ENCODE measurements around the gene THYN1.

THYN1 gene

DNA sequence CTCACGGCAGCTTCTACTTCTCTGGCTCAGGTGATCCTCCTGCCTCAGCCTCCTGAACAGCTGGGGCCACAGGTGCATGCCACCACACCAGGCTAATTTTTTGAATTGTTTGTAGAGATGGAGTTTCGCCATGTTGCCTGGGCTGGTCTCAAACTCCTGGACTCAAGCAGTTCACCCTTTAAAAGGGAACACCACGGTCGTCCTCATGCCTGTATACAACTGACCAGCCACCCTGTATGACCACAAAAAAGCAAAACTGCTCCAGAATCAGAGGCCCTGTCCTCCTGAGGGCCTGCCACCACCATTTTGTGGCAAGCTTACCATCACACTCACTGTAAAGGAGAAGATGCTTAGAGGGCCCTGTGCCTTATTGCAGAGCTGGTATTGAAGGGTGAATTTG, 25.2 kb upstream of the THYN1 start:
- TF ChIP-seq, protein P1, sequence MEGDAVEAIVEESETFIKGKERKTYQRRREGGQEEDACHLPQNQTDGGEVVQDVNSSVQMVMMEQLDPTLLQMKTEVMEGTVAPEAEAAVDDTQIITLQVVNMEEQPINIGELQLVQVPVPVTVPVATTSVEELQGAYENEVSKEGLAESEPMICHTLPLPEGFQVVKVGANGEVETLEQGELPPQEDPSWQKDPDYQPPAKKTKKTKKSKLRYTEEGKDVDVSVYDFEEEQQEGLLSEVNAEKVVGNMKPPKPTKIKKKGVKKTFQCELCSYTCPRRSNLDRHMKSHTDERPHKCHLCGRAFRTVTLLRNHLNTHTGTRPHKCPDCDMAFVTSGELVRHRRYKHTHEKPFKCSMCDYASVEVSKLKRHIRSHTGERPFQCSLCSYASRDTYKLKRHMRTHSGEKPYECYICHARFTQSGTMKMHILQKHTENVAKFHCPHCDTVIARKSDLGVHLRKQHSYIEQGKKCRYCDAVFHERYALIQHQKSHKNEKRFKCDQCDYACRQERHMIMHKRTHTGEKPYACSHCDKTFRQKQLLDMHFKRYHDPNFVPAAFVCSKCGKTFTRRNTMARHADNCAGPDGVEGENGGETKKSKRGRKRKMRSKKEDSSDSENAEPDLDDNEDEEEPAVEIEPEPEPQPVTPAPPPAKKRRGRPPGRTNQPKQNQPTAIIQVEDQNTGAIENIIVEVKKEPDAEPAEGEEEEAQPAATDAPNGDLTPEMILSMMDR (IDR thresholded peaks at IDR 0.05; ENCODE audit: insufficient read depth, missing control alignments), result no peak

DNA sequence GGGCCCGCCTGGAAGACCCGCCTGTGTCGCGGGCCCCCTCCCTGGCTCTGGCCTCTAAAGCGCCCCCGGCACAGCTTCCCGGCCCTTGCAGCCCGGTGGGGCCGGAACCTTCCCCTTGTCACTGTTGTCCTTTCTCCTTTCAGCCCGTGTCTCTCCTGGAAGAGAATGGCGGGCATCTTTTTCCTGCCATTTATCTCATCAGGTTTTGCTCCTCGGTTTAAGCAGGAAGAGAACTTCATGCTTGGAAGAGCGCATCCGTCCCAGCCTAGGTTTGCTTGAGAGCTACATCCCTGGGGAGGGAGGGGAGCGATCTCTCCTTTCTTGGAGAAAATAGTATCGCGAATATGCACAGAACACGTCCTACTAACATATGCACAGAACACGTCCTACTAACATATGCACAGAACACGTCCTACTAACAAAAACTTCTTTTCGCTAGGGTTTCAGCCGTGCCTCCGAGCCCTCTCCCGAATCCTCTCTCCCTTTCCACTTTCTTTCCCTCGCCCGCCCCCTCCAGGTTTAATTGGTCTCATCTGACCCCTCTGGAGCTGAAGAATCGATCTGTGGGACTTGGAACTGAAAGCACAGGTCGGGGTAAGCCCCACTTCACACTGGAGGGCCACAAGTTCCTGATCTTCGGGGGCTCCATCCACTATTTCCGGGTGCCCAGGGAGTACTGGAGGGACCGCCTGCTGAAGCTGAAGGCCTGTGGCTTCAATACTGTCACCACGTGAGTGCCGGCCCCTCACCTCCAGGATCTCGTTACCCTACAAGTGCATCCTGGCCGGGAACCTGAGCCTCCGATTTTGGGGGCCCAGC, 24.2 kb upstream of the THYN1 start:
- TF ChIP-seq, protein P1 (IDR thresholded peaks at IDR 0.05; ENCODE audit: insufficient read depth, missing control alignments), result no peak
- FAIRE-seq (no peak), DNase-seq (ENCODE audit: insufficient read length, low spot score) (no peak)

More for the DNA sequence above, 25.2 kb upstream of the THYN1 start:
- FAIRE-seq (no peak), DNase-seq (ENCODE audit: insufficient read length, low spot score) (no peak)

DNA sequence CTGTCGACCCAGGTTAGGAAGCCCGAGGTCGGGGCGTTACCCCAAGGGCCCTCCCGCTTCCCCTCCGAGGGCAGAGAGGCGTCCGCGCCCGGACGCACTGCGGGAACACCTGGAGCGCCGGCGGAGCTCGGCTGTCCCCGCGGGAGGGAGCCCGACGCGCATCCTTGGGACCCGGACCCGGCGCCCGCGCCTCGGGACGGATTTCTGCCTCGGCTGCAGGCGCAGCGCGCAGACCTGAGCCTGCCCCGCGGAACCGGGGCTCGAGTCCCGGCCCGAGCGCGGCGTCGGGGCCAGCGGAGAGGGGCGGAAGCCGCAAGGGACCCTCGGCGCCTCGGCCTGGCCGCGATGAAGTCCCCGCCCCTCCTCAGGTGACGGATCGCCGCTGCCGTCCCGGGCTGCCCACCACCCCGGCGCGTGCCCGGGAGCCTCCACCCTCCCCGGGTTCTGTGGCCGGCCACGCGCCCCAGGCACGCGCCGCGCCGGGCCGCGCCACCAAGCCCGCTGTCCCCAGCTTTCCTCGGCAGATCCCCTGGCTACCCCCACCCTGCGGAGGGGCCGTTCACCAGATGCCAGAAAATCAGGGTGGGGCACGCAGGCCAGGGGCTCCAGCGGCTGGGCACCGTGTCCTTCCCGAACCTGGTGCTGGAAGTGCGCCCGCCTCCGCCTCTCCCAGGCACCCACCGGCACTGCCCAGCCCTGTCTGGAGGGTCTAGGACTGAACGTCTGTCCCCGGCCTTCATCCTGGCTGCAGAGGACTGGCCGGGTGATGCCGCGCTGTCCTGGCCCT, 23.4 kb upstream of the THYN1 start:
- no peak for FAIRE-seq
- TF ChIP-seq, protein P1 (IDR thresholded peaks at IDR 0.05; ENCODE audit: insufficient read depth, missing control alignments), result no peak
- DNase-seq (ENCODE audit: insufficient read length, low spot score), result no peak

DNA sequence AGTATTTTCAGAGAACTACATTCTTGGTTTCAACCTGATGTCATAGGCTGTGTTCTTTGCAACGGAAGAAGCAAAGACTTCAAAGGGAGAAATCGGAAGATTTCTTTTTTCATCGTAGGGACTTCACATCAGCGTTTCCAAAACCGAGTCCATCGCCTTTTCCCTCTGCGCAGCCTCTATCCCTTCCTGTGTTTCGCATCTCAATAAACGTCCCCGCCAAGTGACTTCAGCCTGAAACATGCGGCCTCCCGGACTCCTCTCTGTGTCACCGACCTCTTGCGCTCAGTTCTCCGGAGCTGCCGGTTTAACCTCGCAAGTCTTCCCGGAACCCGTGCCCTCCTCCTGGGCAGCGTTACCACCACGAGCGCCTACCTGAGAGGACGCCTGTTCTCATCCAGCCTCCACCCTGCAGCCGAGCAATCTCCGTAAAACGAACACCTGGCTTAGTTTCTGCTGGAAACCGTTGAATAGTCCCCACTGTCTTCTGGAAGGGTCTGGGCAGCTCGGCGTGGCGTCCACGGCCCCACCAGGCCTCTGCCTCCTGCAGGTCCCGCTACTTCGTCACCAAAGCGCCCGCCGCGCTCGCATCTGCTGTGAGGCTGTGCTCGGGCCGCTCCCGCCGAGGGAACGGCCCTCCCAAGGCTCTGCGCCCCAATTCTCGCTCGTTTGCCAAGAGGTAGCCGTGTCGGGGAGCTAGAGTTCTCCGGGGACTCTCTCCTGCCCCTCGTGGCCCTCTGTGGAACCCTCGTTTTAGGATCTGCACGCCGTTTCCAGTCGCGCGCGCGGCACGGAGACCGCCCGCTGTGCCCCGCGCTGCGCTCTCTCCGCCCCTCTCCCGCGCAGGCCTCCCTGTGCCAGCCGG, 22.6 kb upstream of the THYN1 start, which contains the start of gene GLB1L3:
GLB1L3 (plus strand) TSS at position 846 of the 862 bp plus-strand sequence. CDS start 362 bp downstream, outside the sequence.
- FAIRE-seq, result no peak
- TF ChIP-seq, protein P1 (IDR thresholded peaks at IDR 0.05; ENCODE audit: insufficient read depth, missing control alignments), result no peak
- DNase-seq (ENCODE audit: insufficient read length, low spot score), result no peak

DNA sequence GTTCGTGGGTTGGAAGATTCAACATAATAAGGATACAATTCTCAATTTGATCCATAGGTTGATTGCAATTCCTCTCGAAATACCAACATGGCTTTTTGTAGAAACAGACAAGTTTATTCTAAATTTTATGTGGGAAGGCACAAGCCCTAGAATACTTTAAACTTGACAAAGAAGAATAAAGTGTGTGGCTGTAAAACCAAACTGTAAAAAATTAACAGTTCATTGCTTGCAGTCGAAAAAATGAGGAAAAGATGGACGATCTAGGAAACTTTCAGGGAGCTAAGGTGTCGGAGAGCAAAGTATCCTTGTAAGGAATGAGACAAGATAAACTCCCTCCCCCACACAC, 22.0 kb upstream of the THYN1 start:
- DNase-seq (ENCODE audit: insufficient read length, low spot score) (no peak), FAIRE-seq (no peak)
- TF ChIP-seq, protein P1 (IDR thresholded peaks at IDR 0.05; ENCODE audit: insufficient read depth, missing control alignments), result no peak

DNA sequence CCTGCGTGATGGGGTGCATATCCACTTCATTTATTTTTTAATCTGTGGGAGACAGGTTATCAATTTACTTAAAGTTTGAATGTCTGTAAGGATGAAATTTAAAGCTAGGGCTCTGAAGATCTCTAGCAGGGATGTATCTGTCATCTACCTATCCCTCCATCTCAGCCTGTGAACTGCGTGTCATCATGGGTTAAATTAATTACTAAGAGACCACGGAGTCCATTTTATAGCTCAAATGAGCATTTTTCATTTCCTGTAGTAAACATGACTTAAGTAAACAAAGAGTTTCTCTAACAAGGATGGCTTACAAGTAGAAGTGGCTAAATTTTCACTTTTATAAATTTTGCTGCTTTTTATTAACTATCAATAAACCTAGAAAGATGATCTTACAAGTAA, 20.2 kb upstream of the THYN1 start:
- DNase-seq (ENCODE audit: insufficient read length, low spot score), result no peak
- TF ChIP-seq, protein P1 (IDR thresholded peaks at IDR 0.05; ENCODE audit: insufficient read depth, missing control alignments), result no peak
- FAIRE-seq, result no peak

Measured in D721Med (cell line).